H1 (cell line): Measurements from ENCODE around the gene PCCA. TPM values are rescaled to one million over a fixed set of nuclear protein-coding genes. Genes with fewer than 3 reads are reported as not detected.

Source experiments
- CTCF ChIA-PET: fragments of 300-600 bp; sonication (Branson Sonifier 250); formaldehyde crosslinking; loops from one replicate; lab custom pipeline; 2021; ENCODE audit not compliant: partially characterized antibody; lab: Charles Lee
- POLR2A ChIA-PET: fragments of 300-600 bp; sonication (Branson Sonifier 250); formaldehyde crosslinking; loops from one replicate; lab custom pipeline; 2021; ENCODE audit warnings: inconsistent platforms; ENCODE audit not compliant: partially characterized antibody; lab: Charles Lee
- DNase-seq, 2 experiments: peaks; one replicate each; pipeline versions ENCODE4 v3.0.0 to v3.0.0-alpha.2; 2010 to 2022; ENCODE audit warnings: low spot score in 2 of 2, low read depth in 1 of 2, mixed read lengths in 1 of 2
- FAIRE-seq: peaks from 2 replicates; lab custom pipeline; 2011; peaks lifted over from hg19 to GRCh38; lab: Jason Lieb, UNC
- H2AFZ ChIP-seq: 2 replicates; pipeline ENCODE4 v1.8.1; 2012; ENCODE audit warnings: low read length, inconsistent platforms
- H2AK5ac ChIP-seq: 2 replicates; pipeline ENCODE4 v1.6.1; 2013; ENCODE audit warnings: low read depth, low read length
- H2BK120ac ChIP-seq: replicated peaks from 2 replicates; pipeline ENCODE3; 2013; ENCODE audit warnings: low read depth, low read length, inconsistent platforms
- H2BK12ac ChIP-seq: 2 replicates; pipeline ENCODE4 v1.6.1; 2013; ENCODE audit warnings: low read depth, low read length
- H2BK15ac ChIP-seq: 2 replicates; pipeline ENCODE4 v1.6.1; 2013; ENCODE audit warnings: low read length
- H2BK20ac ChIP-seq: 2 replicates; pipeline ENCODE4 v1.6.1; 2013; ENCODE audit warnings: low read length
- H2BK5ac ChIP-seq: 2 replicates; pipeline ENCODE4 v1.6.1; 2013; ENCODE audit warnings: low read depth, low read length
- H3K14ac ChIP-seq: 2 replicates; pipeline ENCODE4 v1.6.1; 2013; ENCODE audit warnings: inconsistent platforms; ENCODE audit not compliant: insufficient read length
- H3K18ac ChIP-seq: 2 replicates; pipeline ENCODE4 v1.6.1; 2013; ENCODE audit warnings: low read length; ENCODE audit errors: extremely low read depth
- H3K23ac ChIP-seq: 2 replicates; pipeline ENCODE4 v1.6.1; 2013; ENCODE audit warnings: inconsistent platforms; ENCODE audit not compliant: insufficient read length
- H3K23me2 ChIP-seq: 2 replicates; pipeline ENCODE4 v1.6.1; 2013; ENCODE audit warnings: low read depth, low read length
- H3K27ac ChIP-seq: 2 replicates; pipeline ENCODE4 v1.6.1; 2011; ENCODE audit warnings: low read depth, low read length, inconsistent platforms
- H3K27me3 ChIP-seq, 4 experiments: replicated peaks in 1 of 4; 1 replicate in 1 of 4; 2 replicates in 3 of 4; pipeline versions ENCODE4 v1.6.1 to v1.8.1; 2011 to 2013; ENCODE audit warnings: low read length in 3 of 4, mild to moderate bottlenecking in 3 of 4, inconsistent platforms in 2 of 4, mixed read lengths in 2 of 4, moderate library complexity in 1 of 4; ENCODE audit not compliant: control insufficient read depth in 3 of 4, insufficient read depth in 3 of 4; ENCODE audit errors: extremely low read depth in 1 of 4
- H3K36me3 ChIP-seq, 4 experiments: 2 replicates each; pipeline versions ENCODE4 v1.6.1 to v1.8.1; 2011 to 2013; ENCODE audit warnings: mild to moderate bottlenecking in 4 of 4, low read length in 3 of 4, moderate library complexity in 2 of 4, control low read depth in 1 of 4, inconsistent platforms in 1 of 4; ENCODE audit not compliant: insufficient read depth in 4 of 4, control insufficient read depth in 2 of 4
- H3K4ac ChIP-seq: replicated peaks from 2 replicates; pipeline ENCODE3; 2013; ENCODE audit warnings: low read length, low read depth, mixed read lengths, inconsistent platforms; ENCODE audit not compliant: insufficient read length
- H3K4me1 ChIP-seq, 4 experiments: replicated peaks in 1 of 4; 1 replicate in 1 of 4; 2 replicates in 3 of 4; pipeline versions ENCODE4 v1.6.1 to v1.8.1; 2011 to 2013; ENCODE audit warnings: low read length in 3 of 4, inconsistent platforms in 2 of 4, mixed read lengths in 1 of 4; ENCODE audit not compliant: insufficient read depth in 4 of 4, control insufficient read depth in 3 of 4
- H3K4me2 ChIP-seq, 2 experiments: 2 replicates each; pipeline versions ENCODE4 v1.6.1 to v1.8.1; 2011 to 2013; ENCODE audit warnings: low read depth in 2 of 2, low read length in 2 of 2, control low read depth in 1 of 2, inconsistent platforms in 1 of 2, mild to moderate bottlenecking in 1 of 2; ENCODE audit not compliant: insufficient read depth in 1 of 2
- H3K4me3 ChIP-seq, 4 experiments: fragments of 200-600, 300-600 bp in 1 of 4; sonication (generic), shearing (Covaris generic), sonication (Bioruptor Twin) in 1 of 4; 2 replicates each; pipeline versions ENCODE4 v1.5.1 to v1.8.1; 2011 to 2016; ENCODE audit warnings: low read length in 4 of 4, low read depth in 3 of 4, control low read depth in 2 of 4, inconsistent platforms in 2 of 4, mild to moderate bottlenecking in 2 of 4, mixed read lengths in 1 of 4, moderate library complexity in 1 of 4; ENCODE audit not compliant: insufficient read depth in 2 of 4; ENCODE audit errors: extremely low read depth in 1 of 4
- H3K56ac ChIP-seq: replicated peaks from 2 replicates; pipeline ENCODE3; 2013; ENCODE audit warnings: low read depth, mild to moderate bottlenecking, mixed read lengths, low read length, inconsistent platforms; ENCODE audit not compliant: insufficient read length
- H3K79me1 ChIP-seq: 2 replicates; pipeline ENCODE4 v1.6.1; 2013; ENCODE audit warnings: low read depth, low read length, control low read depth
- H3K79me2 ChIP-seq, 2 experiments: 2 replicates each; pipeline versions ENCODE4 v1.6.1 to v1.8.1; 2012 to 2013; ENCODE audit warnings: low read length in 2 of 2, mild to moderate bottlenecking in 2 of 2, inconsistent platforms in 1 of 2; ENCODE audit not compliant: insufficient read depth in 2 of 2, control insufficient read depth in 1 of 2
- H3K9ac ChIP-seq, 4 experiments: replicated peaks in 1 of 4; 1 replicate in 1 of 4; 2 replicates in 3 of 4; pipeline versions ENCODE4 v1.6.1 to v1.8.1; 2011 to 2013; ENCODE audit warnings: low read depth in 3 of 4, low read length in 3 of 4, control low read depth in 2 of 4, mild to moderate bottlenecking in 2 of 4, moderate library complexity in 2 of 4, inconsistent platforms in 1 of 4; ENCODE audit errors: extremely low read depth in 1 of 4
- H3K9me3 ChIP-seq, 2 experiments: 2 replicates each; pipeline versions ENCODE4 v1.6.1 to v1.8.1; 2012 to 2013; ENCODE audit warnings: mild to moderate bottlenecking in 2 of 2, moderate library complexity in 2 of 2, control low read depth in 1 of 2, inconsistent platforms in 1 of 2, low read depth in 1 of 2, low read length in 1 of 2, mixed read lengths in 1 of 2; ENCODE audit not compliant: insufficient read depth in 2 of 2
- H4K20me1 ChIP-seq, 2 experiments: replicated peaks in 1 of 2; 2 replicates each; pipeline versions ENCODE3 to v1.8.1; 2011 to 2013; ENCODE audit warnings: inconsistent platforms in 2 of 2, low read length in 2 of 2, mild to moderate bottlenecking in 1 of 2; ENCODE audit not compliant: insufficient read depth in 2 of 2, control insufficient read depth in 1 of 2
- H4K5ac ChIP-seq: 2 replicates; pipeline ENCODE4 v1.6.1; 2013; ENCODE audit warnings: low read length, low read depth, mixed read lengths, inconsistent platforms; ENCODE audit not compliant: insufficient read length
- H4K8ac ChIP-seq: 2 replicates; pipeline ENCODE4 v1.8.0; 2013; ENCODE audit warnings: mild to moderate bottlenecking, moderate library complexity, low read length, inconsistent platforms; ENCODE audit not compliant: insufficient read depth; ENCODE audit errors: extremely low read depth
- H4K91ac ChIP-seq: replicated peaks from 2 replicates; pipeline ENCODE3; 2013; ENCODE audit warnings: low read length, mixed read lengths, inconsistent platforms; ENCODE audit not compliant: insufficient read length
- ASH2L ChIP-seq: fragments of 200-600, 300-600 bp; sonication (generic); IDR thresholded peaks from one replicate; pipeline ENCODE4 v1.7.1; 2017; ENCODE audit warnings: low read length
- BRCA1 ChIP-seq: IDR thresholded peaks from 2 replicates; pipeline ENCODE4 v1.6.1; 2012; ENCODE audit warnings: low read depth, low read length, improper control_type of control experiment
- CHD1 ChIP-seq: IDR thresholded peaks from 2 replicates; pipeline ENCODE4 v1.6.1; 2012; ENCODE audit warnings: low read depth, low read length, improper control_type of control experiment
- CTCF ChIP-seq, 3 experiments: IDR thresholded peaks; 1 replicate in 2 of 3; 2 replicates in 1 of 3; pipeline versions ENCODE4 v1.5.1 to v1.6.1; 2011; ENCODE audit warnings: low read length in 3 of 3, mild to moderate bottlenecking in 3 of 3, inconsistent platforms in 2 of 3, low read depth in 1 of 3, moderate library complexity in 1 of 3; ENCODE audit not compliant: insufficient read depth in 1 of 3; ENCODE audit errors: control extremely low read depth in 1 of 3
- GABPA ChIP-seq: IDR thresholded peaks from 2 replicates; pipeline ENCODE4 v1.6.1; 2011; ENCODE audit warnings: mild to moderate bottlenecking, low read length, moderate library complexity, borderline replicate concordance; ENCODE audit not compliant: insufficient read depth
- HDAC6 ChIP-seq: IDR thresholded peaks from one replicate; pipeline ENCODE4 v1.7.1; 2012; ENCODE audit warnings: low read depth, mild to moderate bottlenecking, inconsistent platforms, low read length, moderate library complexity
- POLR2A ChIP-seq, 2 experiments: IDR thresholded peaks; 1 replicate in 1 of 2; 2 replicates in 1 of 2; pipeline ENCODE4 v1.6.1; 2011; ENCODE audit warnings: low read depth in 2 of 2, low read length in 2 of 2, mild to moderate bottlenecking in 2 of 2; ENCODE audit errors: control extremely low read depth in 1 of 2
- SIRT6 ChIP-seq: IDR thresholded peaks from one replicate; pipeline ENCODE4 v1.7.1; 2012; ENCODE audit warnings: low read length, inconsistent platforms
- SIX5 ChIP-seq: IDR thresholded peaks from 2 replicates; pipeline ENCODE4 v1.6.1; 2011; ENCODE audit warnings: mild to moderate bottlenecking, low read depth, low read length
- SP4 ChIP-seq: IDR thresholded peaks from 2 replicates; pipeline ENCODE4 v1.6.1; 2012; ENCODE audit warnings: low read length, inconsistent platforms
- SRF ChIP-seq: IDR thresholded peaks from 2 replicates; pipeline ENCODE4 v1.6.1; 2011; ENCODE audit warnings: mild to moderate bottlenecking, low read depth, low read length, moderate library complexity
- TAF1 ChIP-seq: IDR thresholded peaks from 2 replicates; pipeline ENCODE4 v1.6.1; 2011; ENCODE audit warnings: mild to moderate bottlenecking, low read depth, low read length
- WGBS, 2 experiments: shearing (Covaris generic) in 1 of 2; methylation state at CpG; one replicate each; pipeline versions ENCODE4 v1.1.6 to v1.1.7; 2013 to 2015; ENCODE audit warnings: low lambda C conversion rate in 2 of 2, mixed read lengths in 2 of 2, inconsistent platforms in 1 of 2, low coverage in 1 of 2, missing lambda C conversion rate in 1 of 2; ENCODE audit not compliant: insufficient replicate concordance in 2 of 2, insufficient coverage in 1 of 2, insufficient read length in 1 of 2; ENCODE audit errors: extremely low coverage in 1 of 2, missing lambda C conversion rate in 1 of 2; 5-methylcytosine and 5-hydroxymethylcytosine counted together
- polyA plus RNA-seq, 7 experiments: library from polyadenylated mRNA; depleted of rRNA in 3 of 7; stranded (reverse) in 5 of 7; unstranded in 2 of 7; fragments of >200 nt in 5 of 7; fragments of 200-250 nt in 2 of 7; gene quantifications; 1 replicate in 5 of 7; 2 replicates in 1 of 7; 4 replicates in 1 of 7; pipeline versions ENCODE4 v1.2.1 to v1.2.3, GENCODE V29; 2011 to 2013; ENCODE audit warnings: missing spikeins in 2 of 7, mixed read lengths in 2 of 7
- total RNA-seq: library from RNA; stranded (reverse); fragmentation: NEBNext Ultra II Directional; extraction: Animal tissue kit (Norgen Biotek cat#: 25700); gene quantifications from 2 replicates; pipeline ENCODE4 v1.2.1, GENCODE V29; 2021
- TF ChIP-seq, protein P1 (sequence below): IDR thresholded peaks from 2 replicates; pipeline ENCODE4 v1.6.1; 2012; ENCODE audit warnings: inconsistent platforms

Gene PCCA
- total and polyA plus RNA-seq, 2 of the 8 experiments (the other 6 are each of a cell fraction or from before 2014, with no cell fraction given): 18.4 to 49.8 TPM

GRCh38 chr13:100110269-100110668, 21.4 kb downstream of the PCCA start:
- Histone ChIP-seq H3K14ac (no peak overlapping the region), H3K27ac (no peak overlapping the region), H2AFZ (no peak overlapping the region), H3K23ac (no peak overlapping the region), H4K8ac (no peak overlapping the region), H2BK15ac (no peak overlapping the region), H2BK5ac (no peak overlapping the region), H3K4ac (no peak overlapping the region), H3K79me1 (no peaks in the 10 kb centered on the region; the same call in 1 of the 2 replicates), H3K4me1 (no peaks in the 10 kb centered on the region; a peak in 1 of 7 replicates), H4K20me1 (peaks cover 1 to 2% of the 10 kb centered on the region in 2 experiments), H3K18ac (no peak overlapping the region), H4K5ac (no peak overlapping the region), H3K27me3 (no peaks in the 10 kb centered on the region), H3K36me3 (peaks cover 4 to 23% (median 13%) of the 10 kb centered on the region in 4 experiments; a peak in 5 of 8 replicates), H2BK20ac (no peak overlapping the region), H3K23me2 (no peaks in the 10 kb centered on the region), H3K9ac (no peak overlapping the region), H3K4me2 (no peak overlapping the region), H3K56ac (no peak overlapping the region), H3K4me3 (no peak overlapping the region), H3K9me3 (no peaks in the 10 kb centered on the region), H2BK12ac (no peak overlapping the region), H3K79me2 (peaks cover 0 to 48% of the 10 kb centered on the region in 2 experiments; a peak in 2 of 4 replicates), H2AK5ac (no peak overlapping the region), H2BK120ac (no peak overlapping the region), H4K91ac (no peak overlapping the region)
- FAIRE-seq (no peak), DNase-seq (no peak)
- POLR2A ChIA-PET: no interaction called here
- CTCF ChIA-PET: interaction anchor here (0.8 to 1.1 kb wide), 2 partner anchors 12 to 24 kb away, joined by 3 to 5 read pairs; no protein-coding TSS in a partner anchor
- 90% methylated on average over 2 of the region's 2 CpGs; no CpG with 5 or more reads in 1 of the 2 experiments for WGBS, 2 experiments
- no peak for TF ChIP-seq TAF1
- TF ChIP-seq ASH2L: no peak
- TF ChIP-seq SP4: no peak
- no peak for TF ChIP-seq CTCF (IDR thresholded peaks at IDR 0.05; ENCODE audit: control extremely low read depth in 1 of 3, insufficient read depth in 1 of 3, low read depth in 1 of 3, low read length in 3 of 3)
- no peak for TF ChIP-seq GABPA
- TF ChIP-seq SIX5: no peak
- no peak for TF ChIP-seq HDAC6
- no peak for TF ChIP-seq SRF
- TF ChIP-seq POLR2A (IDR thresholded peaks at IDR 0.05; ENCODE audit: control extremely low read depth in 1 of 2, low read depth in 2 of 2, low read length in 2 of 2): no peak
- no peak for TF ChIP-seq BRCA1
- TF ChIP-seq CHD1: no peak
- TF ChIP-seq, protein P1, sequence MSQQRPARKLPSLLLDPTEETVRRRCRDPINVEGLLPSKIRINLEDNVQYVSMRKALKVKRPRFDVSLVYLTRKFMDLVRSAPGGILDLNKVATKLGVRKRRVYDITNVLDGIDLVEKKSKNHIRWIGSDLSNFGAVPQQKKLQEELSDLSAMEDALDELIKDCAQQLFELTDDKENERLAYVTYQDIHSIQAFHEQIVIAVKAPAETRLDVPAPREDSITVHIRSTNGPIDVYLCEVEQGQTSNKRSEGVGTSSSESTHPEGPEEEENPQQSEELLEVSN: no peak
- no peak for TF ChIP-seq SIRT6
